ENCODE measurements around the gene NTNG1. TPM values are rescaled to one million over a fixed set of nuclear protein-coding genes. Genes with fewer than 3 reads are reported as not detected.
A peak's percentile ranks its signal among the peaks of the same experiment; 100 is the strongest.
"Not testable (repeated sequence)": the region's sequence is repeated elsewhere in the genome, so short reads cannot be mapped to it uniquely, and the experiment has no call there.

NTNG1 gene
- 10 to 100 TPM; 19.8 to 26.8 TPM for total RNA-seq
- polyA plus RNA-seq (ENCODE audit: insufficient read length in 2 of 2), result 10 to 100 TPM; 24.5 to 26.0 TPM
- long read RNA-seq, donor 1, full-length matches to known transcripts, result 2 of 2 reads
- long read RNA-seq, donor 1, partial matches to known transcripts, result 0 of 2 reads
- long read RNA-seq, donor 1, other reads (novel, unspliced or antisense), result 0 of 2 reads
- long read RNA-seq, donor 2, result 0 reads
- long read RNA-seq, donor 3, full-length matches to known transcripts, result 1 of 1 reads
- long read RNA-seq, donor 3, partial matches to known transcripts, result 0 of 1 reads
- long read RNA-seq, donor 3, other reads (novel, unspliced or antisense), result 0 of 1 reads
- long read RNA-seq, donor 4, partial matches to known transcripts, result 0 of 1 reads
- long read RNA-seq, donor 4, other reads (novel, unspliced or antisense), result 0 of 1 reads

- H3K4me1 ChIP-seq (ENCODE audit: control insufficient read depth, insufficient read depth, low read length), result peaks cover 14% of the 10 kb centered on the region
- peak within 1 kb of the TSS; percentile 71 for H3K4me3 ChIP-seq (ENCODE audit: low read depth, low read length)
- H3K36me3 ChIP-seq (ENCODE audit: control insufficient read depth, insufficient read depth, low read length), result no peaks in the 10 kb centered on the region
- H3K9me3 ChIP-seq (ENCODE audit: control insufficient read depth, insufficient read depth, low read length), result no peaks in the 10 kb centered on the region
- no peaks in the 10 kb centered on the region for H3K27me3 ChIP-seq (ENCODE audit: control insufficient read depth, insufficient read depth, low read length)
- under 1% methylated on average over 63 of the region's 79 CpGs for WGBS (ENCODE audit: insufficient coverage)
- peak within 1 kb of the TSS; percentile 75 for H3K27ac ChIP-seq (ENCODE audit: low read depth, low read length)
- DNase-seq (ENCODE audit: low read depth in 4 of 6, low spot score in 6 of 6), result peak in 2 of 6 donors; percentile 47 to 48
These were observed at the start of gene NTNG1 for GRCh38 chr1:107140703-107141490. Gene NTNG1 (plus strand): TSS chr1:107141039.

- Histone ChIP-seq H3K9me3 (ENCODE audit: control insufficient read depth, insufficient read depth, low read length) (no peaks in the 10 kb centered on the region), H3K36me3 (ENCODE audit: control insufficient read depth, insufficient read depth, low read length) (no peaks in the 10 kb centered on the region), H3K4me1 (ENCODE audit: control insufficient read depth, insufficient read depth, low read length) (no peaks in the 10 kb centered on the region), H3K27ac (ENCODE audit: low read depth, low read length) (no peak overlapping the region), H3K27me3 (ENCODE audit: control insufficient read depth, insufficient read depth, low read length) (no peaks in the 10 kb centered on the region), H3K4me3 (ENCODE audit: low read depth, low read length) (no peak overlapping the region)
- no peak for DNase-seq (ENCODE audit: low read depth in 4 of 6, low spot score in 6 of 6)
- no CpG with 5 or more reads among the region's 1 CpG for WGBS (ENCODE audit: insufficient coverage)
These were observed 49.4 kb upstream of the NTNG1 start for GRCh38 chr1:107091418-107091817.

GRCh38 chr1:107093395-107093794 lies 47.4 kb upstream of the NTNG1 start:
- not testable (repeated sequence) for H3K36me3 ChIP-seq (ENCODE audit: control insufficient read depth, insufficient read depth, low read length); H3K4me3 ChIP-seq (ENCODE audit: low read depth, low read length); H3K9me3 ChIP-seq (ENCODE audit: control insufficient read depth, insufficient read depth, low read length); DNase-seq (ENCODE audit: low read depth in 4 of 6, low spot score in 6 of 6); H3K27ac ChIP-seq (ENCODE audit: low read depth, low read length); H3K4me1 ChIP-seq (ENCODE audit: control insufficient read depth, insufficient read depth, low read length); H3K27me3 ChIP-seq (ENCODE audit: control insufficient read depth, insufficient read depth, low read length)
- WGBS (ENCODE audit: insufficient coverage), result no CpG with 5 or more reads among the region's 1 CpG

- H3K4me1 ChIP-seq (ENCODE audit: control insufficient read depth, insufficient read depth, low read length), result no peaks in the 10 kb centered on the region
- H3K4me3 ChIP-seq (ENCODE audit: low read depth, low read length), result no peak overlapping the region
- DNase-seq (ENCODE audit: low read depth in 4 of 6, low spot score in 6 of 6), result no peak
- H3K27ac ChIP-seq (ENCODE audit: low read depth, low read length), result no peak overlapping the region
- H3K9me3 ChIP-seq (ENCODE audit: control insufficient read depth, insufficient read depth, low read length), result no peaks in the 10 kb centered on the region
- no peaks in the 10 kb centered on the region for H3K27me3 ChIP-seq (ENCODE audit: control insufficient read depth, insufficient read depth, low read length)
- no peaks in the 10 kb centered on the region for H3K36me3 ChIP-seq (ENCODE audit: control insufficient read depth, insufficient read depth, low read length)
These were observed 45.2 kb upstream of the NTNG1 start for GRCh38 chr1:107095647-107096046.

GRCh38 chr1:107096690-107097089 lies 44.1 kb upstream of the NTNG1 start:
- WGBS (ENCODE audit: insufficient coverage), result no CpG with 5 or more reads among the region's 2 CpGs
- no peaks in the 10 kb centered on the region for H3K27me3 ChIP-seq (ENCODE audit: control insufficient read depth, insufficient read depth, low read length)

GRCh38 chr1:107098961-107099360 lies 41.9 kb upstream of the NTNG1 start:
- H3K4me3 ChIP-seq (ENCODE audit: low read depth, low read length), result no peak overlapping the region
- H3K4me1 ChIP-seq (ENCODE audit: control insufficient read depth, insufficient read depth, low read length), result no peaks in the 10 kb centered on the region
- WGBS (ENCODE audit: insufficient coverage), result no CpG with 5 or more reads among the region's 3 CpGs
- DNase-seq (ENCODE audit: low read depth in 4 of 6, low spot score in 6 of 6), result no peak
- no peaks in the 10 kb centered on the region for H3K36me3 ChIP-seq (ENCODE audit: control insufficient read depth, insufficient read depth, low read length)
- H3K27me3 ChIP-seq (ENCODE audit: control insufficient read depth, insufficient read depth, low read length), result no peaks in the 10 kb centered on the region
- no peak overlapping the region for H3K27ac ChIP-seq (ENCODE audit: low read depth, low read length)
- H3K9me3 ChIP-seq (ENCODE audit: control insufficient read depth, insufficient read depth, low read length), result no peaks in the 10 kb centered on the region

More at GRCh38 chr1:107096690-107097089, 44.1 kb upstream of the NTNG1 start:
- no peaks in the 10 kb centered on the region for H3K36me3 ChIP-seq (ENCODE audit: control insufficient read depth, insufficient read depth, low read length)
- no peaks in the 10 kb centered on the region for H3K4me1 ChIP-seq (ENCODE audit: control insufficient read depth, insufficient read depth, low read length)
- DNase-seq (ENCODE audit: low read depth in 4 of 6, low spot score in 6 of 6), result no peak
- no peaks in the 10 kb centered on the region for H3K9me3 ChIP-seq (ENCODE audit: control insufficient read depth, insufficient read depth, low read length)
- H3K27ac ChIP-seq (ENCODE audit: low read depth, low read length), result no peak overlapping the region
- H3K4me3 ChIP-seq (ENCODE audit: low read depth, low read length), result no peak overlapping the region

GRCh38 chr1:107100331-107100984 lies 40.4 kb upstream of the NTNG1 start:
- Histone ChIP-seq H3K27ac (ENCODE audit: low read depth, low read length) (no peak overlapping the region), H3K9me3 (ENCODE audit: control insufficient read depth, insufficient read depth, low read length) (no peaks in the 10 kb centered on the region), H3K27me3 (ENCODE audit: control insufficient read depth, insufficient read depth, low read length) (no peaks in the 10 kb centered on the region), H3K36me3 (ENCODE audit: control insufficient read depth, insufficient read depth, low read length) (no peaks in the 10 kb centered on the region), H3K4me3 (ENCODE audit: low read depth, low read length) (no peak overlapping the region), H3K4me1 (ENCODE audit: control insufficient read depth, insufficient read depth, low read length) (no peaks in the 10 kb centered on the region)
- DNase-seq (ENCODE audit: low read depth in 4 of 6, low spot score in 6 of 6), result peak in 1 of 6 donors; percentile 53
- 80% methylated on average over 3 of the region's 3 CpGs for WGBS (ENCODE audit: insufficient coverage)

- DNase-seq (ENCODE audit: low read depth in 4 of 6, low spot score in 6 of 6), result no peak
- Histone ChIP-seq H3K4me1 (ENCODE audit: control insufficient read depth, insufficient read depth, low read length) (no peaks in the 10 kb centered on the region), H3K27ac (ENCODE audit: low read depth, low read length) (no peak overlapping the region), H3K9me3 (ENCODE audit: control insufficient read depth, insufficient read depth, low read length) (no peaks in the 10 kb centered on the region), H3K27me3 (ENCODE audit: control insufficient read depth, insufficient read depth, low read length) (no peaks in the 10 kb centered on the region), H3K4me3 (ENCODE audit: low read depth, low read length) (no peak overlapping the region), H3K36me3 (ENCODE audit: control insufficient read depth, insufficient read depth, low read length) (no peaks in the 10 kb centered on the region)
- 86% methylated on average over 1 of the region's 3 CpGs for WGBS (ENCODE audit: insufficient coverage)
These were observed 34.9 kb upstream of the NTNG1 start for GRCh38 chr1:107105914-107106313.

- Histone ChIP-seq H3K4me3 (ENCODE audit: low read depth, low read length) (no peak overlapping the region), H3K9me3 (ENCODE audit: control insufficient read depth, insufficient read depth, low read length) (no peaks in the 10 kb centered on the region), H3K27me3 (ENCODE audit: control insufficient read depth, insufficient read depth, low read length) (no peaks in the 10 kb centered on the region), H3K36me3 (ENCODE audit: control insufficient read depth, insufficient read depth, low read length) (no peaks in the 10 kb centered on the region), H3K27ac (ENCODE audit: low read depth, low read length) (peak overlapping the region; percentile 61), H3K4me1 (ENCODE audit: control insufficient read depth, insufficient read depth, low read length) (no peaks in the 10 kb centered on the region)
- DNase-seq (ENCODE audit: low read depth in 4 of 6, low spot score in 6 of 6), result peak in 5 of 6 donors; percentile 19 to 74 (median 33)
- 0% methylated on average over 1 of the region's 4 CpGs for WGBS (ENCODE audit: insufficient coverage)
These were observed 30.5 kb upstream of the NTNG1 start for GRCh38 chr1:107110326-107110725.

All from spinal cord (tissue), 10 donors.